DOHH2 (cell line): Measurements from ENCODE around the gene LRRC63.
A peak's percentile ranks its signal among the peaks of the same experiment; 100 is the strongest.

Source experiments
- H3F3A ChIP-seq: fragments of 200-600 bp; sonication (generic), shearing (Covaris generic); 2 replicates; pipeline ENCODE4 v1.6.0; 2016; ENCODE audit warnings: antibody characterized with exemption, mild to moderate bottlenecking; ENCODE audit not compliant: control insufficient read depth, insufficient read depth
- H3K27ac ChIP-seq: fragments of 200-600 bp; sonication (generic); 2 replicates; pipeline ENCODE4 v1.5.1; 2014; ENCODE audit warnings: low read depth, mild to moderate bottlenecking, low read length, moderate library complexity
- H3K27me3 ChIP-seq: fragments of 200-600 bp; sonication (generic); 2 replicates; pipeline ENCODE4 v1.6.1; 2014; ENCODE audit warnings: mild to moderate bottlenecking, low read length, mixed read lengths; ENCODE audit not compliant: control insufficient read depth
- H3K36me3 ChIP-seq: fragments of 200-600 bp; sonication (generic); 2 replicates; pipeline ENCODE4 v1.6.1; 2014; ENCODE audit warnings: mild to moderate bottlenecking, low read length, moderate library complexity, mixed read lengths; ENCODE audit not compliant: control insufficient read depth
- H3K4me1 ChIP-seq: fragments of 200-600 bp; sonication (generic); 2 replicates; pipeline ENCODE4 v1.6.1; 2014; ENCODE audit warnings: mild to moderate bottlenecking, low read length, mixed read lengths; ENCODE audit not compliant: control insufficient read depth
- H3K4me2 ChIP-seq: fragments of 200-600 bp; sonication (generic); 2 replicates; pipeline ENCODE4 v1.6.0; 2014; ENCODE audit warnings: mild to moderate bottlenecking, low read length, moderate library complexity
- H3K4me3 ChIP-seq: fragments of 200-600 bp; sonication (generic); 2 replicates; pipeline ENCODE4 v1.5.1; 2014; ENCODE audit warnings: mild to moderate bottlenecking, low read length, mixed read lengths
- H3K79me2 ChIP-seq: fragments of 200-600 bp; sonication (generic); 2 replicates; pipeline ENCODE4 v1.6.1; 2014; ENCODE audit warnings: mild to moderate bottlenecking, low read length, mixed read lengths; ENCODE audit not compliant: control insufficient read depth
- H3K9me2 ChIP-seq: fragments of 200-600 bp; sonication (generic); replicated peaks from 2 replicates; pipeline ENCODE4 v1.6.1; 2014; ENCODE audit warnings: mild to moderate bottlenecking, low read length, mixed read lengths; ENCODE audit not compliant: control insufficient read depth
- H3K9me3 ChIP-seq: fragments of 200-600 bp; sonication (generic); 2 replicates; pipeline ENCODE4 v1.6.1; 2014; ENCODE audit warnings: antibody characterized with exemption, low read length, mixed read lengths; ENCODE audit not compliant: control insufficient read depth, insufficient read depth
- H4K20me1 ChIP-seq: fragments of 200-600 bp; sonication (generic); 2 replicates; pipeline ENCODE4 v1.6.0; 2014; ENCODE audit warnings: low read depth, mild to moderate bottlenecking, antibody characterized with exemption, low read length, moderate library complexity; ENCODE audit not compliant: control insufficient read depth, insufficient read depth
- CTCF ChIP-seq: fragments of 200-600 bp; sonication (generic); IDR thresholded peaks from one replicate; pipeline ENCODE4 v1.5.1; 2014; ENCODE audit warnings: antibody characterized with exemption, mild to moderate bottlenecking, low read depth, low read length; ENCODE audit not compliant: poor library complexity, severe bottlenecking
- EZH2phosphoT487 ChIP-seq: fragments of 200-600 bp; sonication (generic); IDR thresholded peaks from 2 replicates; pipeline ENCODE4 v1.6.1; 2017; ENCODE audit warnings: borderline replicate concordance, mild to moderate bottlenecking, antibody characterized with exemption, low read length, moderate library complexity, mixed read lengths

LRRC63 gene

GRCh38 chr13:46181840-46182490, 29.8 kb upstream of the LRRC63 start, which contains the start of gene LCP1:
Gene LCP1 (minus strand): TSS chr13:46182177. CDS start chr13:46159662, 22,515 bp downstream.
- no peaks in the 10 kb centered on the region for H3K9me3 ChIP-seq
- peak within 1 kb of the TSS; percentile 96 for H3K27ac ChIP-seq
- peaks cover 54% of the 10 kb centered on the region for H3F3A ChIP-seq
- H3K4me1 ChIP-seq, result peaks cover 58% of the 10 kb centered on the region
- H3K9me2 ChIP-seq, result no peaks in the 10 kb centered on the region
- H3K36me3 ChIP-seq, result peaks cover 47% of the 10 kb centered on the region
- H3K27me3 ChIP-seq, result no peaks in the 10 kb centered on the region
- H3K79me2 ChIP-seq, result peaks cover 67% of the 10 kb centered on the region
- peak within 1 kb of the TSS; percentile 90 for H3K4me2 ChIP-seq
- H4K20me1 ChIP-seq, result peaks cover 18% of the 10 kb centered on the region
- TF ChIP-seq EZH2phosphoT487, result no peak
- TF ChIP-seq CTCF, result no peak
- peak within 1 kb of the TSS; percentile 89 for H3K4me3 ChIP-seq

GRCh38 chr13:46182491-46182877, 29.2 kb upstream of the LRRC63 start:
- H3K9me2 ChIP-seq, result no peaks in the 10 kb centered on the region
- peaks cover 42% of the 10 kb centered on the region for H3K36me3 ChIP-seq
- H4K20me1 ChIP-seq, result peaks cover 18% of the 10 kb centered on the region
- no peak for TF ChIP-seq CTCF
- no peaks in the 10 kb centered on the region for H3K27me3 ChIP-seq
- H3F3A ChIP-seq, result peaks cover 53% of the 10 kb centered on the region
- H3K4me3 ChIP-seq, result peak overlapping the region; percentile 89
- H3K79me2 ChIP-seq, result peaks cover 62% of the 10 kb centered on the region
- peak overlapping the region; percentile 90 for H3K4me2 ChIP-seq
- H3K27ac ChIP-seq, result peak overlapping the region; percentile 96
- H3K9me3 ChIP-seq, result no peaks in the 10 kb centered on the region
- peaks cover 53% of the 10 kb centered on the region for H3K4me1 ChIP-seq

GRCh38 chr13:46183018-46183946, 28.4 kb upstream of the LRRC63 start:
- TF ChIP-seq CTCF (no peak), EZH2phosphoT487 (no peak)
- peaks cover 54% of the 10 kb centered on the region for H3K79me2 ChIP-seq
- peak overlapping the region; percentile 90 for H3K4me2 ChIP-seq
- no peaks in the 10 kb centered on the region for H3K27me3 ChIP-seq
- H4K20me1 ChIP-seq, result peaks cover 11% of the 10 kb centered on the region
- H3K27ac ChIP-seq, result peak overlapping the region; percentile 96
- no peaks in the 10 kb centered on the region for H3K9me2 ChIP-seq
- H3K36me3 ChIP-seq, result peaks cover 34% of the 10 kb centered on the region
- peaks cover 45% of the 10 kb centered on the region for H3F3A ChIP-seq
- peaks cover 45% of the 10 kb centered on the region for H3K4me1 ChIP-seq
- no peaks in the 10 kb centered on the region for H3K9me3 ChIP-seq
- H3K4me3 ChIP-seq, result peak overlapping the region; percentile 89
